HepG2 (cell line): Measurements from ENCODE around the gene NOTCH4. TPM values are rescaled to one million over a fixed set of nuclear protein-coding genes. Genes with fewer than 3 reads are reported as not detected.

Experiments used
- ATAC-seq: fragments of 200-7000 bp; cut with Tn5 transposase; 3 replicates; pipeline ENCODE4 v1.9.1; 2020; ENCODE audit warnings: mild to moderate bottlenecking, moderate library complexity
- BruUV-seq: library from RNA; stranded (reverse); fragments of 400-500 nt; replicated peaks from 2 replicates; lab custom pipeline; 2021; lab: Mats Ljungman, UMichigan
- CTCF ChIA-PET: fragments of 300-600 bp; formaldehyde crosslinking; extraction: SDS; loops from one replicate; lab custom pipeline; 2021; ENCODE audit warnings: low total read pairs, inconsistent platforms, low intra/inter-chr PET ratio; lab: Yijun Ruan, JAX
- POLR2A ChIA-PET: fragments of 350-600 bp; sonication (Branson Sonifier 250); formaldehyde crosslinking; loops from one replicate; lab custom pipeline; 2020; ENCODE audit warnings: antibody characterized with exemption, inconsistent platforms; lab: Yijun Ruan, JAX
- DNase-seq: peaks from one replicate; pipeline ENCODE4 v3.0.0-alpha.2; 2015; ENCODE audit warnings: low spot score
- FAIRE-seq: peaks from 3 replicates; lab custom pipeline; 2011; peaks lifted over from hg19 to GRCh38; lab: Jason Lieb, UNC
- H2AFZ ChIP-seq: one replicate; pipeline ENCODE4 v1.6.1; 2011; ENCODE audit warnings: low read length, inconsistent platforms
- H3K27ac ChIP-seq: fragments of 300-600 bp; 3 replicates; pipeline ENCODE4 v1.8.0; 2011; ENCODE audit warnings: mixed run types, mild to moderate bottlenecking, mixed read lengths, low read length, inconsistent platforms; ENCODE audit not compliant: insufficient read depth; ENCODE audit errors: extremely low read length
- H3K27me3 ChIP-seq, 2 experiments: fragments of 200-600 bp in 1 of 2; 2 replicates in 1 of 2; 3 replicates in 1 of 2; pipeline versions ENCODE4 v1.6.0 to v1.8.0; 2011; ENCODE audit warnings: low read length in 2 of 2, mild to moderate bottlenecking in 2 of 2, moderate library complexity in 2 of 2, inconsistent platforms in 1 of 2; ENCODE audit not compliant: insufficient read depth in 2 of 2, control insufficient read depth in 1 of 2
- H3K36me3 ChIP-seq, 2 experiments: fragments of 200-600 bp in 1 of 2; replicated peaks in 1 of 2; 2 replicates in 1 of 2; 3 replicates in 1 of 2; pipeline versions ENCODE4 v1.5.1 to v1.8.0; 2011; ENCODE audit warnings: low read length in 2 of 2, inconsistent platforms in 1 of 2; ENCODE audit not compliant: insufficient read depth in 2 of 2, control insufficient read depth in 1 of 2
- H3K4me1 ChIP-seq: 2 replicates; pipeline ENCODE4 v1.5.1; 2012; ENCODE audit warnings: low read length, inconsistent platforms; ENCODE audit not compliant: insufficient read depth
- H3K4me2 ChIP-seq: 2 replicates; pipeline ENCODE4 v1.6.0; 2011; ENCODE audit warnings: low read depth, low read length, inconsistent platforms
- H3K4me3 ChIP-seq, 3 experiments: fragments of 200-600 bp in 1 of 3; sonication (generic), shearing (Covaris generic) in 1 of 3; replicated peaks in 1 of 3; 2 replicates each; pipeline ENCODE4 v1.5.1; 2011 to 2016; ENCODE audit warnings: low read length in 3 of 3, inconsistent platforms in 2 of 3, low read depth in 2 of 3, mild to moderate bottlenecking in 2 of 3, control low read depth in 1 of 3, mixed read lengths in 1 of 3; ENCODE audit not compliant: insufficient read depth in 1 of 3
- H3K79me2 ChIP-seq: one replicate; pipeline ENCODE4 v1.6.1; 2011; ENCODE audit warnings: low read length, inconsistent platforms; ENCODE audit not compliant: insufficient read depth
- H3K9ac ChIP-seq: 2 replicates; pipeline ENCODE4 v1.6.0; 2011; ENCODE audit warnings: mild to moderate bottlenecking, low read depth, low read length, inconsistent platforms; ENCODE audit not compliant: insufficient read depth
- H3K9me3 ChIP-seq: 2 replicates; pipeline ENCODE4 v1.5.1; 2012; ENCODE audit warnings: mild to moderate bottlenecking, low read length
- H4K20me1 ChIP-seq: 2 replicates; pipeline ENCODE4 v1.6.0; 2011; ENCODE audit warnings: inconsistent platforms, mild to moderate bottlenecking, low read length, moderate library complexity; ENCODE audit not compliant: insufficient read depth
- HDAC6 ChIP-seq: fragments of 200-600 bp; sonication (generic); IDR thresholded peaks from 2 replicates; pipeline ENCODE4 v1.7.0; 2017; ENCODE audit warnings: mild to moderate bottlenecking, antibody characterized with exemption, low read length, low read depth
- NKX3-1 ChIP-seq: sonication (generic); formaldehyde crosslinking; IDR thresholded peaks from 2 replicates; pipeline ENCODE4 v1.5.0; 2020; ENCODE audit warnings: missing genetic modification reagents
- ZNF547 ChIP-seq: sonication (generic); formaldehyde crosslinking; IDR thresholded peaks from 2 replicates; pipeline ENCODE4 v1.5.1; 2020; ENCODE audit warnings: mild to moderate bottlenecking, missing genetic modification reagents
- in situ Hi-C: cut with HindIII; loops from 2 replicates; pipeline ENCODE4 v1.10.0; 2017; ENCODE audit warnings: low pct_unique_long_range_greater_than_20kb; ENCODE audit not compliant: extremely low pct_ligation_motif_present
- intact Hi-C: fragments of 100-400 bp; cut with micrococcal nuclease; formaldehyde crosslinking; loops from one replicate; pipeline ENCODE4 v1.10.0; 2022; ENCODE audit not compliant: unreplicated experiment
- polyA plus RNA-seq, 8 experiments: library from polyadenylated mRNA; depleted of rRNA in 3 of 8; stranded (reverse) in 7 of 8; unstranded in 1 of 8; fragments of >200 nt; fragmentation: Illumina TruSeq in 4 of 8; extraction: Trizol in 4 of 8; gene quantifications; 2 replicates each; pipeline versions ENCODE4 v1.2.1 to v1.2.3, GENCODE V29; 2011 to 2016; ENCODE audit warnings: low read depth in 4 of 8, missing spikeins in 1 of 8, mixed read lengths in 1 of 8; ENCODE audit not compliant: insufficient read depth in 1 of 8
- total RNA-seq, 5 experiments: library from RNA; depleted of rRNA; stranded (reverse); fragments of >200 nt; fragmentation: Illumina TruSeq; extraction: Trizol; gene quantifications; 2 replicates each; pipeline ENCODE4 v1.2.3, GENCODE V29; 2016; ENCODE audit warnings: low read depth in 1 of 5
- TF ChIP-seq, protein P1 (sequence below): sonication (generic); formaldehyde crosslinking; IDR thresholded peaks from 2 replicates; pipeline ENCODE4 v1.8.1; 2023; ENCODE audit warnings: missing genetic modification reagents, inconsistent platforms, borderline replicate concordance
- TF ChIP-seq, protein P2 (sequence below): sonication (generic); formaldehyde crosslinking; IDR thresholded peaks from 2 replicates; pipeline ENCODE4 v1.9.0; 2021; ENCODE audit warnings: mild to moderate bottlenecking, missing genetic modification reagents
- TF ChIP-seq, protein P3 (sequence below), 2 experiments: fragments of 450-650 bp in 1 of 2; sonication (generic) in 1 of 2; formaldehyde crosslinking in 1 of 2; IDR thresholded peaks; 2 replicates each; pipeline versions ENCODE4 v1.6.1 to v1.8.0; 2016 to 2022; ENCODE audit warnings: antibody characterized with exemption in 1 of 2, mild to moderate bottlenecking in 1 of 2, missing genetic modification reagents in 1 of 2
- TF ChIP-seq, protein P4 (sequence below): IDR thresholded peaks from 2 replicates; pipeline ENCODE4 v1.6.1; 2012; ENCODE audit warnings: inconsistent platforms

The NOTCH4 gene
- total and polyA plus RNA-seq, 2 of the 13 experiments (the other 11 are each of a cell fraction or from before 2014, with no cell fraction given) = 0.51 to 0.83 TPM

DNA sequence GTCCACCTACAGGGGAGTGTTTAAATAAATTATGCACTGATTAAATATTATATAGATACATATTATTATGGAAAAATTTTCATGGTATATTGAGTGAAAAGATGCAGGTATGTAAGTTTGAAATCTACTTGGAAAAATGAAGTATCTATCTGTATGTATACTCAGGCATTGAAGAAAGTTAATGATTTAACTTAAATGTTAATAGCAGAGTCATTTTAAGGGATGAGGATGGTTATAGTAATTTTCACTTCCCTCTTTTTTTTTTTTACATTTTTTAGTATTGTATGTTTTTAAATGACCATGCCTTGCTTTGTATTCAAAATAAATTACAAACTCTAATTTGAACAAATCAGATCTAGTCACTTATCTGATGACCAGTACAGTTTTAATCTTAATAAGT lies 43.2 kb upstream of the NOTCH4 start:
- ChIA-PET CTCF (no interaction called here), POLR2A (no interaction called here)
- Histone ChIP-seq H2AFZ (no peak overlapping the region), H3K79me2 (no peaks in the 10 kb centered on the region), H3K9ac (no peak overlapping the region), H3K27me3 (peaks cover 0 to 16% of the 10 kb centered on the region in 2 experiments; a peak in 1 of 5 replicates), H3K36me3 (no peaks in the 10 kb centered on the region), H3K4me1 (no peaks in the 10 kb centered on the region), H3K4me2 (no peak overlapping the region), H3K4me3 (no peak overlapping the region), H3K27ac (no peak overlapping the region), H3K9me3 (no peaks in the 10 kb centered on the region), H4K20me1 (no peaks in the 10 kb centered on the region)
- intact Hi-C loops (no loop called here), in situ Hi-C loops (no loop called here)
- no TSS peak for BruUV-seq
- ATAC-seq (no peak), DNase-seq (no peak), FAIRE-seq (no peak)
- TF ChIP-seq, protein P1, sequence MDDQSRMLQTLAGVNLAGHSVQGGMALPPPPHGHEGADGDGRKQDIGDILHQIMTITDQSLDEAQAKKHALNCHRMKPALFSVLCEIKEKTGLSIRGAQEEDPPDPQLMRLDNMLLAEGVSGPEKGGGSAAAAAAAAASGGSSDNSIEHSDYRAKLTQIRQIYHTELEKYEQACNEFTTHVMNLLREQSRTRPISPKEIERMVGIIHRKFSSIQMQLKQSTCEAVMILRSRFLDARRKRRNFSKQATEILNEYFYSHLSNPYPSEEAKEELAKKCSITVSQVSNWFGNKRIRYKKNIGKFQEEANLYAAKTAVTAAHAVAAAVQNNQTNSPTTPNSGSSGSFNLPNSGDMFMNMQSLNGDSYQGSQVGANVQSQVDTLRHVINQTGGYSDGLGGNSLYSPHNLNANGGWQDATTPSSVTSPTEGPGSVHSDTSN (CRISPR knock-in tag) = no peak
- TF ChIP-seq HDAC6 = no peak
- TF ChIP-seq NKX3-1 (CRISPR knock-in tag) = no peak
- TF ChIP-seq, protein P2, sequence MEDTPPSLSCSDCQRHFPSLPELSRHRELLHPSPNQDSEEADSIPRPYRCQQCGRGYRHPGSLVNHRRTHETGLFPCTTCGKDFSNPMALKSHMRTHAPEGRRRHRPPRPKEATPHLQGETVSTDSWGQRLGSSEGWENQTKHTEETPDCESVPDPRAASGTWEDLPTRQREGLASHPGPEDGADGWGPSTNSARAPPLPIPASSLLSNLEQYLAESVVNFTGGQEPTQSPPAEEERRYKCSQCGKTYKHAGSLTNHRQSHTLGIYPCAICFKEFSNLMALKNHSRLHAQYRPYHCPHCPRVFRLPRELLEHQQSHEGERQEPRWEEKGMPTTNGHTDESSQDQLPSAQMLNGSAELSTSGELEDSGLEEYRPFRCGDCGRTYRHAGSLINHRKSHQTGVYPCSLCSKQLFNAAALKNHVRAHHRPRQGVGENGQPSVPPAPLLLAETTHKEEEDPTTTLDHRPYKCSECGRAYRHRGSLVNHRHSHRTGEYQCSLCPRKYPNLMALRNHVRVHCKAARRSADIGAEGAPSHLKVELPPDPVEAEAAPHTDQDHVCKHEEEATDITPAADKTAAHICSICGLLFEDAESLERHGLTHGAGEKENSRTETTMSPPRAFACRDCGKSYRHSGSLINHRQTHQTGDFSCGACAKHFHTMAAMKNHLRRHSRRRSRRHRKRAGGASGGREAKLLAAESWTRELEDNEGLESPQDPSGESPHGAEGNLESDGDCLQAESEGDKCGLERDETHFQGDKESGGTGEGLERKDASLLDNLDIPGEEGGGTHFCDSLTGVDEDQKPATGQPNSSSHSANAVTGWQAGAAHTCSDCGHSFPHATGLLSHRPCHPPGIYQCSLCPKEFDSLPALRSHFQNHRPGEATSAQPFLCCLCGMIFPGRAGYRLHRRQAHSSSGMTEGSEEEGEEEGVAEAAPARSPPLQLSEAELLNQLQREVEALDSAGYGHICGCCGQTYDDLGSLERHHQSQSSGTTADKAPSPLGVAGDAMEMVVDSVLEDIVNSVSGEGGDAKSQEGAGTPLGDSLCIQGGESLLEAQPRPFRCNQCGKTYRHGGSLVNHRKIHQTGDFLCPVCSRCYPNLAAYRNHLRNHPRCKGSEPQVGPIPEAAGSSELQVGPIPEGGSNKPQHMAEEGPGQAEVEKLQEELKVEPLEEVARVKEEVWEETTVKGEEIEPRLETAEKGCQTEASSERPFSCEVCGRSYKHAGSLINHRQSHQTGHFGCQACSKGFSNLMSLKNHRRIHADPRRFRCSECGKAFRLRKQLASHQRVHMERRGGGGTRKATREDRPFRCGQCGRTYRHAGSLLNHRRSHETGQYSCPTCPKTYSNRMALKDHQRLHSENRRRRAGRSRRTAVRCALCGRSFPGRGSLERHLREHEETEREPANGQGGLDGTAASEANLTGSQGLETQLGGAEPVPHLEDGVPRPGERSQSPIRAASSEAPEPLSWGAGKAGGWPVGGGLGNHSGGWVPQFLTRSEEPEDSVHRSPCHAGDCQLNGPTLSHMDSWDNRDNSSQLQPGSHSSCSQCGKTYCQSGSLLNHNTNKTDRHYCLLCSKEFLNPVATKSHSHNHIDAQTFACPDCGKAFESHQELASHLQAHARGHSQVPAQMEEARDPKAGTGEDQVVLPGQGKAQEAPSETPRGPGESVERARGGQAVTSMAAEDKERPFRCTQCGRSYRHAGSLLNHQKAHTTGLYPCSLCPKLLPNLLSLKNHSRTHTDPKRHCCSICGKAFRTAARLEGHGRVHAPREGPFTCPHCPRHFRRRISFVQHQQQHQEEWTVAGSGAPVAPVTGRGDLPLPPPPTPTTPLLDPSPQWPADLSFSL (CRISPR knock-in tag) = no peak
- TF ChIP-seq, protein P3, sequence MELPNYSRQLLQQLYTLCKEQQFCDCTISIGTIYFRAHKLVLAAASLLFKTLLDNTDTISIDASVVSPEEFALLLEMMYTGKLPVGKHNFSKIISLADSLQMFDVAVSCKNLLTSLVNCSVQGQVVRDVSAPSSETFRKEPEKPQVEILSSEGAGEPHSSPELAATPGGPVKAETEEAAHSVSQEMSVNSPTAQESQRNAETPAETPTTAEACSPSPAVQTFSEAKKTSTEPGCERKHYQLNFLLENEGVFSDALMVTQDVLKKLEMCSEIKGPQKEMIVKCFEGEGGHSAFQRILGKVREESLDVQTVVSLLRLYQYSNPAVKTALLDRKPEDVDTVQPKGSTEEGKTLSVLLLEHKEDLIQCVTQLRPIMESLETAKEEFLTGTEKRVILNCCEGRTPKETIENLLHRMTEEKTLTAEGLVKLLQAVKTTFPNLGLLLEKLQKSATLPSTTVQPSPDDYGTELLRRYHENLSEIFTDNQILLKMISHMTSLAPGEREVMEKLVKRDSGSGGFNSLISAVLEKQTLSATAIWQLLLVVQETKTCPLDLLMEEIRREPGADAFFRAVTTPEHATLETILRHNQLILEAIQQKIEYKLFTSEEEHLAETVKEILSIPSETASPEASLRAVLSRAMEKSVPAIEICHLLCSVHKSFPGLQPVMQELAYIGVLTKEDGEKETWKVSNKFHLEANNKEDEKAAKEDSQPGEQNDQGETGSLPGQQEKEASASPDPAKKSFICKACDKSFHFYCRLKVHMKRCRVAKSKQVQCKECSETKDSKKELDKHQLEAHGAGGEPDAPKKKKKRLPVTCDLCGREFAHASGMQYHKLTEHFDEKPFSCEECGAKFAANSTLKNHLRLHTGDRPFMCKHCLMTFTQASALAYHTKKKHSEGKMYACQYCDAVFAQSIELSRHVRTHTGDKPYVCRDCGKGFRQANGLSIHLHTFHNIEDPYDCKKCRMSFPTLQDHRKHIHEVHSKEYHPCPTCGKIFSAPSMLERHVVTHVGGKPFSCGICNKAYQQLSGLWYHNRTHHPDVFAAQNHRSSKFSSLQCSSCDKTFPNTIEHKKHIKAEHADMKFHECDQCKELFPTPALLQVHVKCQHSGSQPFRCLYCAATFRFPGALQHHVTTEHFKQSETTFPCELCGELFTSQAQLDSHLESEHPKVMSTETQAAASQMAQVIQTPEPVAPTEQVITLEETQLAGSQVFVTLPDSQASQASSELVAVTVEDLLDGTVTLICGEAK (IDR thresholded peaks at IDR 0.05) = no peak
- TF ChIP-seq, protein P3 (CRISPR knock-in tag; IDR thresholded peaks at IDR 0.05) = no peak
- TF ChIP-seq, protein P4, sequence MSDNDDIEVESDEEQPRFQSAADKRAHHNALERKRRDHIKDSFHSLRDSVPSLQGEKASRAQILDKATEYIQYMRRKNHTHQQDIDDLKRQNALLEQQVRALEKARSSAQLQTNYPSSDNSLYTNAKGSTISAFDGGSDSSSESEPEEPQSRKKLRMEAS = no peak
- TF ChIP-seq ZNF547 (CRISPR knock-in tag) = no peak
